SH-SY5Y (cell line): ENCODE data around the gene NUAK2.

ENCODE experiments used
- GATA2 ChIP-seq: IDR thresholded peaks from 2 replicates; pipeline ENCODE4 v1.6.1; 2011; ENCODE audit warnings: mild to moderate bottlenecking, low read depth, low read length
- GATA3 ChIP-seq: IDR thresholded peaks from 2 replicates; pipeline ENCODE4 v1.6.1; 2011; ENCODE audit warnings: low read depth, mild to moderate bottlenecking, low read length, moderate library complexity

GRCh38 chr1:205274041-205274691 lies 47.4 kb downstream of the NUAK2 start:
- TF ChIP-seq GATA2 (no peak), GATA3 (no peak)
